Neural cell (in vitro differentiated cells): ENCODE measurements around the gene PLD5.

Experiments
- EZH2 ChIP-seq: fragments of 200-600, 300-800 bp; shearing (Covaris generic), sonication (generic); IDR thresholded peaks from 2 replicates; pipeline ENCODE4 v1.6.1; 2014; ENCODE audit warnings: antibody characterized with exemption, low read length, borderline replicate concordance, mild to moderate bottlenecking; ENCODE audit not compliant: insufficient read depth, poor library complexity, severe bottlenecking
- RAD21 ChIP-seq: fragments of 450-650 bp; conservative IDR thresholded peaks from 2 replicates; pipeline ENCODE4 v1.6.1; 2014; ENCODE audit warnings: antibody characterized with exemption, mild to moderate bottlenecking, moderate library complexity
- TF ChIP-seq, protein P1 (sequence below): fragments of 450-650 bp; IDR thresholded peaks from 2 replicates; pipeline ENCODE4 v1.5.1; 2014; ENCODE audit warnings: antibody characterized with exemption, mild to moderate bottlenecking, moderate library complexity; ENCODE audit not compliant: poor library complexity, severe bottlenecking

DNA sequence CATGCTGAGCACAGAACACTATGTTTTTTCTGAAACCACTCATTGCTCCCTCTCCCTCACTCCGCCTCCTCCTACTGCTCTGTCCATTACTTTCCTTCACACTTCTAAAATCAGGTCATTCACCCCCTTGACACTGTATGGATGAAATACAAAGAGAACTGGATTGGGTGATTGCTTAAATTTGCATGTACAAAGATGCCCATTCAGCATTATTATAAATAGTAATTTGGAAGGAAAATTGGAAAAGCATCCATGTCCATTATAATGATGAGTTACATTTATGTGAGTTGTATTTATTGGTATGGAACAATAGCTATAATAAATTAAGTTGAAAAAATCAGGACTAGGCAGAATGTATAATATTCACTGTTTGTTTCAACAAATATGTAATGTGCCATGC lies 83.7 kb downstream of the PLD5 start:
- TF ChIP-seq, protein P1, sequence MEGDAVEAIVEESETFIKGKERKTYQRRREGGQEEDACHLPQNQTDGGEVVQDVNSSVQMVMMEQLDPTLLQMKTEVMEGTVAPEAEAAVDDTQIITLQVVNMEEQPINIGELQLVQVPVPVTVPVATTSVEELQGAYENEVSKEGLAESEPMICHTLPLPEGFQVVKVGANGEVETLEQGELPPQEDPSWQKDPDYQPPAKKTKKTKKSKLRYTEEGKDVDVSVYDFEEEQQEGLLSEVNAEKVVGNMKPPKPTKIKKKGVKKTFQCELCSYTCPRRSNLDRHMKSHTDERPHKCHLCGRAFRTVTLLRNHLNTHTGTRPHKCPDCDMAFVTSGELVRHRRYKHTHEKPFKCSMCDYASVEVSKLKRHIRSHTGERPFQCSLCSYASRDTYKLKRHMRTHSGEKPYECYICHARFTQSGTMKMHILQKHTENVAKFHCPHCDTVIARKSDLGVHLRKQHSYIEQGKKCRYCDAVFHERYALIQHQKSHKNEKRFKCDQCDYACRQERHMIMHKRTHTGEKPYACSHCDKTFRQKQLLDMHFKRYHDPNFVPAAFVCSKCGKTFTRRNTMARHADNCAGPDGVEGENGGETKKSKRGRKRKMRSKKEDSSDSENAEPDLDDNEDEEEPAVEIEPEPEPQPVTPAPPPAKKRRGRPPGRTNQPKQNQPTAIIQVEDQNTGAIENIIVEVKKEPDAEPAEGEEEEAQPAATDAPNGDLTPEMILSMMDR = no peak
- no peak for TF ChIP-seq EZH2
- no peak for TF ChIP-seq RAD21
